GM19395 (cell line): Measurements from ENCODE around the gene RYR3.

ENCODE experiments used
- ATAC-seq: cut with Tn5 transposase; IDR thresholded peaks from one replicate; pipeline ENCODE4 v1.9.1; 2021; ENCODE audit warnings: mild to moderate bottlenecking, moderate library complexity; ENCODE audit not compliant: unreplicated experiment

RYR3 gene

GRCh38 chr15:33317896-33318295, 7.1 kb downstream of the RYR3 start:
- no peak for ATAC-seq

- ATAC-seq = no peak
Measured at GRCh38 chr15:33320017-33320416, 9.2 kb downstream of the RYR3 start.

- no peak for ATAC-seq
Measured at GRCh38 chr15:33322091-33322490, 11.3 kb downstream of the RYR3 start.

- ATAC-seq = no peak
Measured at GRCh38 chr15:33324609-33325008, 13.8 kb downstream of the RYR3 start.

- no peak for ATAC-seq
Measured at GRCh38 chr15:33326908-33327307, 16.1 kb downstream of the RYR3 start.

GRCh38 chr15:33328106-33328505, 17.3 kb downstream of the RYR3 start:
- no peak for ATAC-seq

- ATAC-seq = no peak
Measured at GRCh38 chr15:33329457-33329856, 18.7 kb downstream of the RYR3 start.

GRCh38 chr15:33330931-33331330, 20.2 kb downstream of the RYR3 start:
- ATAC-seq = no peak

GRCh38 chr15:33341953-33342352, 31.2 kb downstream of the RYR3 start:
- ATAC-seq = no peak

- ATAC-seq = no peak
Measured at GRCh38 chr15:33343275-33343674, 32.5 kb downstream of the RYR3 start.

- no peak for ATAC-seq
Measured at GRCh38 chr15:33344111-33344510, 33.3 kb downstream of the RYR3 start.

GRCh38 chr15:33344530-33344929, 33.8 kb downstream of the RYR3 start:
- ATAC-seq = no peak

- ATAC-seq = no peak
Measured at GRCh38 chr15:33354411-33354810, 43.6 kb downstream of the RYR3 start.

- no peak for ATAC-seq
Measured at GRCh38 chr15:33357845-33358244, 47.1 kb downstream of the RYR3 start.

GRCh38 chr15:33358306-33358705, 47.5 kb downstream of the RYR3 start:
- no peak for ATAC-seq

GRCh38 chr15:33360886-33361285, 50.1 kb downstream of the RYR3 start:
- ATAC-seq = no peak

GRCh38 chr15:33369941-33370622, 59.3 kb downstream of the RYR3 start:
- no peak for ATAC-seq

- no peak for ATAC-seq
Measured at GRCh38 chr15:33370623-33371020, 59.9 kb downstream of the RYR3 start.

GRCh38 chr15:33371159-33371558, 60.4 kb downstream of the RYR3 start:
- ATAC-seq = no peak

GRCh38 chr15:33374226-33374914, 63.6 kb downstream of the RYR3 start:
- ATAC-seq = no peak

GRCh38 chr15:33375236-33375635, 64.5 kb downstream of the RYR3 start:
- no peak for ATAC-seq

- no peak for ATAC-seq
Measured at GRCh38 chr15:33377204-33377603, 66.4 kb downstream of the RYR3 start.
